ENCODE data around the gene CACNA1B.
"Not testable (repeated sequence)": the region's sequence is repeated elsewhere in the genome, so short reads cannot be mapped to it uniquely, and the experiment has no call there.

Gene CACNA1B

GRCh38 chr9:138117101-138117750 lies 239.6 kb downstream of the CACNA1B start:
- DNase-seq (ENCODE audit: low read depth) = no peak

GRCh38 chr9:138117836-138118235 lies 240.3 kb downstream of the CACNA1B start:
- no peak for DNase-seq (ENCODE audit: low read depth)

GRCh38 chr9:138118601-138119071 lies 241.1 kb downstream of the CACNA1B start:
- DNase-seq (ENCODE audit: low read depth) = no peak

GRCh38 chr9:138119202-138120027 lies 241.8 kb downstream of the CACNA1B start:
- DNase-seq (ENCODE audit: low read depth) = no peak

- DNase-seq (ENCODE audit: low read depth) = no peak
Observed at GRCh38 chr9:138120072-138120471, 242.5 kb downstream of the CACNA1B start.

- DNase-seq (ENCODE audit: low read depth) = no peak
Observed at GRCh38 chr9:138120511-138121437, 243.2 kb downstream of the CACNA1B start.

GRCh38 chr9:138121438-138122050 lies 244.0 kb downstream of the CACNA1B start:
- DNase-seq (ENCODE audit: low read depth) = no peak

GRCh38 chr9:138122201-138122600 lies 244.6 kb downstream of the CACNA1B start:
- no peak for DNase-seq (ENCODE audit: low read depth)

GRCh38 chr9:138122676-138123075 lies 245.1 kb downstream of the CACNA1B start:
- no peak for DNase-seq (ENCODE audit: low read depth)

- DNase-seq (ENCODE audit: low read depth) = no peak
Observed at GRCh38 chr9:138123086-138123485, 245.5 kb downstream of the CACNA1B start.

GRCh38 chr9:138126090-138126857 lies 248.7 kb downstream of the CACNA1B start:
- DNase-seq (ENCODE audit: low read depth) = not testable (repeated sequence)

GRCh38 chr9:138126858-138127584 lies 249.4 kb downstream of the CACNA1B start:
- DNase-seq (ENCODE audit: low read depth) = not testable (repeated sequence)

GRCh38 chr9:138128027-138128426 lies 250.4 kb downstream of the CACNA1B start:
- DNase-seq (ENCODE audit: low read depth) = not testable (repeated sequence)

- not testable (repeated sequence) for DNase-seq (ENCODE audit: low read depth)
Observed at GRCh38 chr9:138129318-138129717, 251.7 kb downstream of the CACNA1B start.

- DNase-seq (ENCODE audit: low read depth) = not testable (repeated sequence)
Observed at GRCh38 chr9:138132946-138133705, 255.5 kb downstream of the CACNA1B start.

GRCh38 chr9:138134581-138134980 lies 257.0 kb downstream of the CACNA1B start:
- DNase-seq (ENCODE audit: low read depth) = not testable (repeated sequence)

GRCh38 chr9:138139096-138139495 lies 261.5 kb downstream of the CACNA1B start:
- DNase-seq (ENCODE audit: low read depth) = not testable (repeated sequence)

- not testable (repeated sequence) for DNase-seq (ENCODE audit: low read depth)
Observed at GRCh38 chr9:138140980-138141379, 263.4 kb downstream of the CACNA1B start.

GRCh38 chr9:138142528-138143244 lies 265.1 kb downstream of the CACNA1B start:
- DNase-seq (ENCODE audit: low read depth) = not testable (repeated sequence)

All from activated T-helper 9 cell treated with anti-CD3 and anti-CD28 coated beads, Interleukin-2, amount 50 U/mL, for 16 hours (primary cell).